ENCODE results near the gene ATP7B.

GRCh38 chr13:51934461-51935087 is 76.7 kb downstream of the ATP7B start:
- TF ChIP-seq CTCF (conservative IDR thresholded peaks at IDR 0.05; ENCODE audit: low read depth in 2 of 2), result peak in 1 of 2 experiments; percentile 51; a peak in 2 of 4 replicates
- TF ChIP-seq ZNF331 (CRISPR knock-in tag; IDR thresholded peaks at IDR 0.05; ENCODE audit: low read depth), result no peak
- no peak for TF ChIP-seq EZH2 (IDR thresholded peaks at IDR 0.05; ENCODE audit: low read depth, unreplicated experiment)
- no peak for TF ChIP-seq CREB1 (CRISPR knock-in tag; IDR thresholded peaks at IDR 0.05; ENCODE audit: low read depth)
- TF ChIP-seq POLR2AphosphoS5 (IDR thresholded peaks at IDR 0.05; ENCODE audit: low read depth), result no peak
- TF ChIP-seq REST (IDR thresholded peaks at IDR 0.05; ENCODE audit: unreplicated experiment), result no peak
